Measurements from ENCODE around the gene DDX41.

Gene DDX41

GRCh38 chr5:177513500-177513899 is 3.3 kb downstream of the DDX41 start:
- DNase-seq (ENCODE audit: low spot score): no peak

DNA sequence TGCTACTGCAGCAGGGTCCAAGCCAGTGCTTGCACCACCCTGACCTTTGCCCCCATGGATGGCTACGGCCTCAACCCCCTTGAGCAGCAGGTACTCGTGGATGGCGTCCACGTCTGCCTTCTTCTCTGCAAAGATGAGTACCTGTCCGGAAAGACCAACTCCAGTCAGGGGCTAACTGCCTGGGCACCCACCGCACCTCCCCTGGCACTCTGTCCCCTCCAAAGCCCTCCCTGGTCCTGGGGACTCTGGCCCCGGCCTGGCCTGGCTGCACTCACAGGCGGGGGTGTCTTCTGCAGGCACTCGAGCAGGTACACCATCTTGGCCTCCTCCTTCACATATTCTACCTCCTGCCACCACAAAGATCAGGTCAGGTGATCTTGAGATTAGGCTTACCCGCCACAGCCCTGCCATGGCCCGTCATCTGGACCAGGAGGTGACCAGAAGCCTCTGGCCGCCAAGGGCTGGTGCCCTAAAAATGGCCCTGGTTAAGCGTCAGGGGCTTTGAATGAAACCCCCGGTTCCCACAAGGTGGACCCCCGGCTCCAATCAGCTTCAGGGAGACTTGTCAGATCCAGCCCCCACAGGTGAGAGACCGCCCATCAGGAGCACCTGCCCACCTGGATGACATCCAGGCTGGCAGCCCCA is 3.9 kb downstream of the DDX41 start:
- DNase-seq (ENCODE audit: low spot score): no peak

GRCh38 chr5:177511796-177512675 is 4.7 kb downstream of the DDX41 start:
- DNase-seq (ENCODE audit: low spot score): no peak

- no peak for DNase-seq (ENCODE audit: low spot score)
These were observed 5.6 kb downstream of the DDX41 start for GRCh38 chr5:177511181-177511580.

DNA sequence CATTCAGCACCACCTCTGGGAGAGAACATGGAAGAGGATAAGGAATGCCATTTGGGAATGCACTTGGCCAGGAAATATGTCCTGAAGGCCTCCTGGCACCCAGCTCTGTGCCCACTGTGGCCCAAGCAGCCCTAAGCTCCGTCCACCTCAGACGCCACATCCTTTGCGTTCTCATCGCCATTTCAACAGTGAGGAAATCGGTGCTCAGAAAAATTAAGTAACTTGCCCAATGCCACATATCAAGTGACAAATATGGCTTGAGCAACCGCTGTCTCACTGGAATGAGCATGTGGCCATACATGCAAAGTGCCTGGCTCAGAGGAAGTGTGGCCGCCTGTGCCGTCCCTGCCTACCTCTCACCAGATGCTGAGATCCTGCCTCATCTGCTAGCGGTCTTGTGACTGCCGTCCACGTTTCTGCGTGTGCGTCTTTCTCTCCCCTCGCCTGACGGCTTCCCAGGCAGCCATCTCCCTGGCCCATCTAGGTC is 6.2 kb downstream of the DDX41 start:
- no peak for DNase-seq (ENCODE audit: low spot score)

GRCh38 chr5:177509991-177510566 is 6.7 kb downstream of the DDX41 start:
- no peak for DNase-seq (ENCODE audit: low spot score)

DNA sequence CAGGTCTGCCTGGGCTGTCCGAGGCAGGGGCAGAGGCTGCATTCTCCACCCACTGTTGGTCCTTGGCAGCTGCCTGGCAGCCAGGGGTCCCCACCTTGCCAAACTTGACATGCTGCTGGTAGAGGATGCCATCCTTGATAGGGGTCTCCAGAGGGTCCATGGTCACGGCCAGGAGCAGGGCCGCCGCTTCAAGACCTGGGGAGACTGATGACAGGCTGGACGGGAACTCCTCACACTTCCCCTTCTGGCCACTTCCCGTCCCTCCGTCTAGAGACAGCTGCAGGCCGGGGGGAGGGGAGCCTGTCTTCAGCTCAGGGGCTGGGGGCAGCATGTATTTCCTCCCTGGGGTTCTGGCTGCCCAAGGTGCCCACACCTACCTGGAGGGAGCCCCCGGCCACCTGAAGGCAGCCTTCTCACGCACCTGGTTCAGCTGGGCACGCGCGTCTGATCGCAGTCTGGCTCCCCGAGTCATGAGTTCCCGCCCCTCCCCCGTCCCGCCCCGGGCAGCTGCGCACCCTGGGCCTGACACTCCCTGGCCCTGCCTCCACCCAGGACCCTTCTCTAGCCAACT is 7.3 kb downstream of the DDX41 start, which contains the start of gene DOK3:
Gene DOK3 (minus strand): TSS at position 446 of the 571 bp plus-strand sequence. CDS start 286 bp downstream, at position 160.
- DNase-seq (ENCODE audit: low spot score): no peak

DNA sequence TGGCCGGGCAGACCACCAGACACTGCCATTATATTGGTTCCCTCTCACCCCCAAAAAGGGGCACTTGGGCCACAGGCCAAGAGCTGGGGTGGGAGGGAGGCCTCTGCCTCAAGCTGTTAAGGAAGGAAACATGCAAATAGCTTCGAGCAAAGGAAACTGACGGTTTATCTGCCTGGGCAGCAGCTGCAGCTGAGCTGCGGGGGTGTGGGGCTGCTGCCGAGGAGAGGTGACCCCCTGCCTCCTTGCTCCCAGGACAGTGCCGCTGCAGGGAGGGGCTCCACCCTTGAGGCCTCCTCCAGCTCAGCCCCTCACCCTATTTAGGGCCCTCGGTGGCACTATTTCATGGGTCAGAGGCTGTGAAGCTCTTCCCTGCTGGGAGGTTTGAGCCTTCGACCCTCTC is 7.9 kb downstream of the DDX41 start:
- DNase-seq (ENCODE audit: low spot score): no peak

GRCh38 chr5:177508221-177508611 is 8.5 kb downstream of the DDX41 start:
- no peak for DNase-seq (ENCODE audit: low spot score)

- DNase-seq (ENCODE audit: low spot score): no peak
These were observed 9.1 kb downstream of the DDX41 start for GRCh38 chr5:177507596-177508220.

GRCh38 chr5:177507165-177507564 is 9.6 kb downstream of the DDX41 start:
- no peak for DNase-seq (ENCODE audit: low spot score)

DNA sequence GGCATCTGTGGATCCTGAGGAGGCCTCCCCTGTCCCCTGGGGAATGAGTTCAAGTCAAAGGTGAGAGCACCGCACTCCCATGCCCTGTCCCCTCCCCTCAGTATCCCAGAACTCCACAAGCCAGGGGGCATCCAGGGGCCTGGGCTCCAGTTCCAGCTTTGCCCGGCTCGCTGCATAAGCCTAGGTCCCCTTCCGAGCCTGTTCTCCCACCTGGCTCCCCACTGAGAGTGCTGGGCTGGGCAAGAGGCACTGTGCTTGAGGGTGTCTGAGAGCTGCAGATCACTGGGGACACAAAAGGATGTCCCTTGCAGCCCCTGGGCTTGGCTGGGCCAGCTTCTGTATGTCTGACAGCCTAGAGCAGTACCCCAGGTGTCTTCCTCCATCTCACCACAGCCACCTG is 11.7 kb downstream of the DDX41 start:
- no peak for DNase-seq (ENCODE audit: low spot score)

GRCh38 chr5:177504086-177505056 is 12.4 kb downstream of the DDX41 start:
- DNase-seq (ENCODE audit: low spot score): no peak

DNA sequence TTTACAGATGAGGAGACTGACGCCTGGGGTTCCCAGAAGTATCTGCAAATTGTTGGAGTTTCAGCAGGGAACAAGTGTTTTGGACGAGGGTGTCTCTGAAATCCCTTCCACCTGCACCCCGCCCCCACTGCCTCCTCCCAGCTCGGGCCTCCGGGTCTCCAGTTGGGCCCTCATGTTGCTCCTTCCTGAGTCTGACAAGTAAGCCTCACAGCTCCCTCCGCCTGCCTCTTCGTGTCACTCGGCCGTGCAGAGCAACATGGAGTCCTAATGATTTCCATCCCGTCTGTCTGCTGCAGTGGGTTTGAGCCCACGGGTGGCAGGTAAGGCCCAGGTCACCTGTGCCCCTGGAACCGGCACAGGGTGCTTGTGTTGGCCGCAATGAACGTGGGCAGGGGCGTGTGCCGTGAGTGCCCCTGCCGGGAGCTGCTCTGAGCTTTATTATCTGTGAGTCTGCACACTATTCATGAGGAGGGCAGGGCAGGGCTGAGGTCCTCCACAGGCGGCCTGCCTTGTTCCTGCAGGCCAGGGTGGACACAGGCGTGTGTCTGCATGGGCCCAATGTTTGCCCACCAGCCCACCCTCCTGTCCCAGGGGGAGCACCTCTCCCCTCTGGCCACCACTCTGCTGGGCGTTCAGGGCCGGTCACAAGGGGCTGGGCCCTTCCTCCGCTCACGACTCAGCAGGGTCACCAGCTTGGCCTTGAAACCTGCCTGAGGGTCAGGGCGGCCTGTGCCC is 13.2 kb downstream of the DDX41 start:
- no peak for DNase-seq (ENCODE audit: low spot score)

DNA sequence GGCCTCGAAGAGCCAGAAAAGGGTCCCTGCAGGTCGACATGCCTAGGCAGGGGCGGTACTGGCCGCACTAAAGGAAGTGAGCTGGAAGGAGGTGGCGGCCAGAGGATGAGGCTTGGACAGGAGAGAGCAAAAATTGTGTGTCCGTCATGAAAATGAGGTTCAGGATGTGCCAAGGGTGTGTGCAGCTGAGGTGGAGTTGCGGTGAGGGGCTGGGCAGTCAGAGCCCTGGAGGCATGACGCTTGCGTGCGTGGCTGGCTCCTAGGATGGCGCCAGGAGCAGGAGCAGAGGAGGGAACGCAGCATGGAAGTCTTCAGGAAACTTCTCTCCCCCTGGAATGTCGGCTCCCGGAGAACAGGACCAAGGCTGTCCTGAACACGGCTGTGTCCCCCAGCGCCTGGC is 13.9 kb downstream of the DDX41 start:
- DNase-seq (ENCODE audit: low spot score): no peak

DNA sequence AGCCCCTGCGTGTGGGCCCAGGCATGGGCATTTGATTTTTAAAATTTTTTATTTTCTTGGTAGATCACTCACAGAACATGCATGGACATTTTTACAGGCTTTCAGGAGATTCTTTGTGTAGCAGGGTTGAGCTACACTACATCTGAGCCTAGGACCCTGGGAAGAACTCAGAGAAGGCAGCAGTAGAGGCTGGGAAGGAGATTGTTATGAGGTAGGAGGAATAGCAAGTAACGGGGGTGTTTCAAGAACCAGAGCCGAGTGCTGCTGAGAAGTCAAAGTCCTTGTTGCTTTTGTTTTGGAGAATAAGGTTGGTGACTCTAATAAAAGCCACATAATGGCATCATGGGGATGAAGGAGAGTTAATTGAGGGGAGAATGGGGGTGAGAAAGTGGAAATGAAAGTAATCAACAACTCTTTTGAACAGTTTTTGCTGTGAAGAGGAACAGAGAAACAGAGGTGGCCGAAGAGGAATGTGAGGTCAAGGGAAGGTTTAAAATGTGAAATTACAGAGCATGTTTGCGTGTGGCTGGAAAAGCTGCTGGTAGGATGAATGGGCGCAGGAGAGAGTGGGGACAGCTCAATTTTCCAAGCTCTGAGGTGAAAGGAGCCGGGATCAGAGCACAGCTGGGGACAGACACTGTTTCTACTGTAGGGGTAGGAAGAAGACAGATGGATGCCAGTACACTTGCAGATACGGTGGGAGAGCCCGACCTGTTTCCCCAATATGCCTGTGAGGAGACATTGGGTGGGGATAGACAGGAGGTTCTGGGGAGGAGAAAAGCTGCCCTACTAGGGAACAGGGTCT is 14.7 kb downstream of the DDX41 start:
- no peak for DNase-seq (ENCODE audit: low spot score)

- peak; percentile 85 for DNase-seq (ENCODE audit: low spot score)
These were observed 15.9 kb downstream of the DDX41 start for GRCh38 chr5:177500685-177501522.

GRCh38 chr5:177499842-177500241 is 16.9 kb downstream of the DDX41 start:
- DNase-seq (ENCODE audit: low spot score): no peak

All from iPS-NIHi11 (cell line).